Endothelial cell of umbilical vein (primary cell): ENCODE results near the gene ZNF846. TPM values are rescaled to one million over a fixed set of nuclear protein-coding genes. Genes with fewer than 3 reads are reported as not detected.

Experiments used
- BruUV-seq: library from RNA; stranded (reverse); fragments of 400-500 nt; replicated peaks from 2 replicates; lab custom pipeline; 2021; lab: Mats Ljungman, UMichigan
- CTCF ChIA-PET: fragments of 300-600, 350-600 bp; sonication (Branson Sonifier 250); formaldehyde crosslinking; loops from one replicate; lab custom pipeline; 2021; ENCODE audit warnings: antibody characterized with exemption, inconsistent platforms; lab: Charles Lee
- POLR2A ChIA-PET: fragments of 300-600, 350-600 bp; sonication (Branson Sonifier 250); formaldehyde crosslinking; loops from one replicate; lab custom pipeline; 2021; ENCODE audit warnings: antibody characterized with exemption, inconsistent platforms; lab: Charles Lee
- DNase-seq: peaks from one replicate; pipeline ENCODE4 v3.0.0-alpha.2; 2011; ENCODE audit warnings: low read depth, low spot score
- FAIRE-seq: peaks from 2 replicates; lab custom pipeline; 2011; peaks lifted over from hg19 to GRCh38; lab: Jason Lieb, UNC
- H2AFZ ChIP-seq: 2 replicates; pipeline ENCODE4 v1.6.0; 2012; ENCODE audit warnings: low read depth, low read length, control low read depth, inconsistent platforms
- H3K27ac ChIP-seq: 2 replicates; pipeline ENCODE4 v1.5.1; 2011; ENCODE audit warnings: low read depth, mild to moderate bottlenecking, control low read depth, low read length, moderate library complexity; ENCODE audit not compliant: insufficient read depth
- H3K27me3 ChIP-seq, 2 experiments: 2 replicates each; pipeline versions ENCODE4 v1.6.0 to v1.6.1; 2011; ENCODE audit warnings: low read length in 2 of 2, mixed read lengths in 1 of 2; ENCODE audit not compliant: control insufficient read depth in 2 of 2, insufficient read depth in 2 of 2
- H3K36me3 ChIP-seq, 2 experiments: 2 replicates in 1 of 2; 3 replicates in 1 of 2; pipeline ENCODE4 v1.5.1; 2011; ENCODE audit warnings: low read length in 2 of 2, mild to moderate bottlenecking in 1 of 2, moderate library complexity in 1 of 2; ENCODE audit not compliant: control insufficient read depth in 2 of 2, insufficient read depth in 2 of 2; ENCODE audit errors: extremely low read depth in 1 of 2
- H3K4me1 ChIP-seq: 3 replicates; pipeline ENCODE4 v1.5.1; 2011; ENCODE audit warnings: mild to moderate bottlenecking, low read length; ENCODE audit not compliant: control insufficient read depth, insufficient read depth; ENCODE audit errors: extremely low read depth
- H3K4me2 ChIP-seq: 2 replicates; pipeline ENCODE4 v1.6.1; 2011; ENCODE audit warnings: low read length, control low read depth, mixed read lengths; ENCODE audit not compliant: insufficient read depth
- H3K4me3 ChIP-seq, 3 experiments: fragments of 200-600 bp in 1 of 3; sonication (generic), shearing (Covaris generic) in 1 of 3; replicated peaks in 1 of 3; 2 replicates each; pipeline ENCODE4 v1.5.1; 2011 to 2016; ENCODE audit warnings: control low read depth in 3 of 3, low read length in 3 of 3, mild to moderate bottlenecking in 2 of 3, inconsistent platforms in 1 of 3, low read depth in 1 of 3, moderate library complexity in 1 of 3; ENCODE audit not compliant: insufficient read depth in 1 of 3
- H3K79me2 ChIP-seq: 2 replicates; pipeline ENCODE4 v1.6.0; 2012; ENCODE audit warnings: low read length, inconsistent platforms; ENCODE audit not compliant: control insufficient read depth, insufficient read depth
- H3K9ac ChIP-seq: replicated peaks from 2 replicates; pipeline ENCODE3; 2011; ENCODE audit warnings: low read length, control low read depth; ENCODE audit not compliant: insufficient read depth; ENCODE audit errors: extremely low read depth
- H3K9me1 ChIP-seq: replicated peaks from 3 replicates; pipeline ENCODE4 v1.6.0; 2011; ENCODE audit warnings: mild to moderate bottlenecking, low read length; ENCODE audit not compliant: control insufficient read depth, insufficient read depth; ENCODE audit errors: extremely low read depth
- H3K9me3 ChIP-seq: replicated peaks from 2 replicates; pipeline ENCODE4 v1.5.1; 2012; ENCODE audit warnings: low read length, inconsistent platforms; ENCODE audit not compliant: control insufficient read depth, insufficient read depth
- H4K20me1 ChIP-seq: replicated peaks from 2 replicates; pipeline ENCODE3; 2011; ENCODE audit warnings: mild to moderate bottlenecking, low read length; ENCODE audit not compliant: control insufficient read depth, insufficient read depth; ENCODE audit errors: extremely low read depth
- EZH2 ChIP-seq: IDR thresholded peaks from 2 replicates; pipeline ENCODE4 v1.6.1; 2012; ENCODE audit warnings: borderline replicate concordance, low read depth, mild to moderate bottlenecking, moderate library complexity, low read length, inconsistent platforms; ENCODE audit not compliant: severe bottlenecking
- FOS ChIP-seq: IDR thresholded peaks from 2 replicates; pipeline ENCODE4 v1.6.1; 2011; ENCODE audit warnings: mild to moderate bottlenecking, low read length, moderate library complexity, borderline replicate concordance; ENCODE audit not compliant: insufficient read depth
- GATA2 ChIP-seq: IDR thresholded peaks from 2 replicates; pipeline ENCODE4 v1.7.0; 2011; ENCODE audit warnings: low read depth, mild to moderate bottlenecking, moderate library complexity, mixed read lengths, low read length; ENCODE audit not compliant: insufficient read length, insufficient read depth
- JUN ChIP-seq: IDR thresholded peaks from 2 replicates; pipeline ENCODE4 v1.6.1; 2011; ENCODE audit warnings: borderline replicate concordance, low read depth; ENCODE audit not compliant: insufficient read length, insufficient read depth
- MYC ChIP-seq: IDR thresholded peaks from one replicate; pipeline ENCODE4 v1.6.1; 2011; ENCODE audit warnings: mild to moderate bottlenecking, low read depth, low read length
- POLR2A ChIP-seq: IDR thresholded peaks from 2 replicates; pipeline ENCODE4 v1.6.1; 2012; ENCODE audit warnings: low read depth, mild to moderate bottlenecking, control low read depth, low read length
- POLR2AphosphoS5 ChIP-seq: IDR thresholded peaks from 2 replicates; pipeline ENCODE4 v1.6.1; 2012; ENCODE audit warnings: low read depth, mild to moderate bottlenecking, control low read depth, low read length, moderate library complexity; ENCODE audit not compliant: insufficient read depth
- dilution Hi-C: fragments of 300-500 bp; cut with MboI; formaldehyde crosslinking; loops from one replicate; pipeline ENCODE4 v1.15.0; 2019; ENCODE audit warnings: low sequenced_read_pairs; ENCODE audit not compliant: extremely low pct_ligation_motif_present
- intact Hi-C: fragments of 100-400 bp; cut with micrococcal nuclease; formaldehyde crosslinking; loops from one replicate; pipeline ENCODE4 v1.10.0; 2022
- polyA plus RNA-seq, 4 experiments: library from polyadenylated mRNA; depleted of rRNA in 3 of 4; stranded (reverse) in 3 of 4; unstranded in 1 of 4; fragments of >200 nt; gene quantifications; 2 replicates each; pipeline versions ENCODE4 v1.2.1 to v1.2.3, GENCODE V29; 2011 to 2012; ENCODE audit warnings: missing spikeins in 1 of 4
- total RNA-seq: library from RNA; stranded (reverse); gene quantifications from 2 replicates; pipeline ENCODE4 v1.2.3, GENCODE V29; 2021
- TF ChIP-seq, protein P1 (sequence below), 2 donors: IDR thresholded peaks; 1 replicate in 1 of 2; 2 replicates in 1 of 2; pipeline ENCODE4 v1.5.1; 2011; ENCODE audit warnings: low read length in 2 of 2, mild to moderate bottlenecking in 2 of 2, moderate library complexity in 2 of 2, control low read depth in 1 of 2, inconsistent platforms in 1 of 2, low read depth in 1 of 2; ENCODE audit not compliant: insufficient read depth in 1 of 2; ENCODE audit errors: extremely low read depth in 1 of 2
- TF ChIP-seq, protein P2 (sequence below): IDR thresholded peaks from 2 replicates; pipeline ENCODE4 v1.6.1; 2011; ENCODE audit not compliant: insufficient read depth, insufficient read length

Gene ZNF846
- total and polyA plus RNA-seq, 2 donors (not counting 3 experiments of a cell fraction or from before 2014, with no cell fraction given) = 3.9 to 8.3 TPM

DNA sequence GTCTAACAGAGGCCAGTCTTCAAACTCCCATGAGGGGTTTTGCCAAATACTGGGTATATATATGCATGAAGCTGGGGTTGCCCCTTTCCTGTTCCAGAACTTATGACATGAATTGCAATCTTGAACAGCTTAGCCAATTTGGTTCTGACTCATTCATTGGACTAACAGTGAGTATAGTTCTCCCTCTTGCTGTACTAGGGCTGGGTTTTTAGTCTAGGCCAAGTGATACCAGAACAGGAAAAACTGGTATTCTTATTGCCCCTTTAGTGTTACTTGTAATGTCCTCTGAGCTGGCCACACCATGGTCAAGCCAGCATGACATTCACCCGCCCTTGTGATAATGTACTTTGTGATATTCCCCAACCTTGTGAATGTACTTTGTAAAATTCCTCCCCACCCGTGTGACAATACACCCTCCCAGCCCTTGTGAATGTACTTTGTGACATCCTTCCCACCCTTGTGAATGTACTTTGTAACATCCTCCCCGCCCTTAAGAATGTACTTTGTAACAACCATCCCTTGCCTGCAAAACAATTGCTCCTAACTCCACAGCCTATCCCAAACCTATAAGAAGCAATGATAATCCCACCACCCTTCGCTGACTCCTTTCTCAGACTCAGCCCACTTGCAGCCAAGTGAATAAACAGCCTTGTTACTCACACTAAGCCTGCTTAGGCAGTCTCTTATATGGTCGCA lies 26.9 kb downstream of the ZNF846 start:
- Histone ChIP-seq H3K9ac (no peak overlapping the region), H3K9me1 (no peaks in the 10 kb centered on the region), H3K79me2 (no peaks in the 10 kb centered on the region), H3K4me2 (no peak overlapping the region), H2AFZ (no peak overlapping the region), H3K27me3 (no peaks in the 10 kb centered on the region), H3K4me1 (no peaks in the 10 kb centered on the region), H4K20me1 (no peaks in the 10 kb centered on the region), H3K4me3 (no peak overlapping the region), H3K9me3 (no peaks in the 10 kb centered on the region), H3K36me3 (no peaks in the 10 kb centered on the region), H3K27ac (no peak overlapping the region)
- ChIA-PET POLR2A (no interaction called here), CTCF (no interaction called here)
- no TSS peak for BruUV-seq
- intact Hi-C loops = no loop called here
- FAIRE-seq (no peak), DNase-seq (no peak)
- no peak for TF ChIP-seq POLR2A
- TF ChIP-seq, protein P1, sequence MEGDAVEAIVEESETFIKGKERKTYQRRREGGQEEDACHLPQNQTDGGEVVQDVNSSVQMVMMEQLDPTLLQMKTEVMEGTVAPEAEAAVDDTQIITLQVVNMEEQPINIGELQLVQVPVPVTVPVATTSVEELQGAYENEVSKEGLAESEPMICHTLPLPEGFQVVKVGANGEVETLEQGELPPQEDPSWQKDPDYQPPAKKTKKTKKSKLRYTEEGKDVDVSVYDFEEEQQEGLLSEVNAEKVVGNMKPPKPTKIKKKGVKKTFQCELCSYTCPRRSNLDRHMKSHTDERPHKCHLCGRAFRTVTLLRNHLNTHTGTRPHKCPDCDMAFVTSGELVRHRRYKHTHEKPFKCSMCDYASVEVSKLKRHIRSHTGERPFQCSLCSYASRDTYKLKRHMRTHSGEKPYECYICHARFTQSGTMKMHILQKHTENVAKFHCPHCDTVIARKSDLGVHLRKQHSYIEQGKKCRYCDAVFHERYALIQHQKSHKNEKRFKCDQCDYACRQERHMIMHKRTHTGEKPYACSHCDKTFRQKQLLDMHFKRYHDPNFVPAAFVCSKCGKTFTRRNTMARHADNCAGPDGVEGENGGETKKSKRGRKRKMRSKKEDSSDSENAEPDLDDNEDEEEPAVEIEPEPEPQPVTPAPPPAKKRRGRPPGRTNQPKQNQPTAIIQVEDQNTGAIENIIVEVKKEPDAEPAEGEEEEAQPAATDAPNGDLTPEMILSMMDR (IDR thresholded peaks at IDR 0.05; ENCODE audit: extremely low read depth in 1 of 2, insufficient read depth in 1 of 2, low read depth in 1 of 2, low read length in 2 of 2) = no peak
- dilution Hi-C loops = no loop called here

DNA sequence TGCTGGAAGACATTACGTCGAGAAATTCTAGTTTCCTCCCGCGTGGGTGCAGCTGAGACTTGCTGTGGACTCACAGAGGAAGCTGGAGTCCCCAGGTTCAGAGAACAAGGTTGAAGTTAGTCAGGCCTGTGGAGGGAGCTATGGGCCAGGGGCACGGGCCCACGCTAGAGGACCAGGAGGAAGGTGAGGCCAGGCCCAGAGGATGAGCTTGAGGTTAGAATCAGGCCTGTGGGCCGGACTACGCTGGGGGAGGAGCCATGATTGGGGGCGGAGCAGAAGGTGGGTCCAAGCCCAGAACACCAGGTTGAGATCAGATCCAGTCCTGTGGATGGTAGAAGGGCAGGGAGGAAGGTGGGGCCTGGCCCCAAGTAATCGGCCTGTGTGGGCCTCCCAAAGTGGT lies 32.6 kb downstream of the ZNF846 start:
- H3K9ac ChIP-seq = no peak overlapping the region
- TF ChIP-seq EZH2 (no peak), JUN (no peak), POLR2AphosphoS5 (no peak), FOS (no peak), MYC (no peak), POLR2A (no peak), GATA2 (no peak)
- TF ChIP-seq, protein P2, sequence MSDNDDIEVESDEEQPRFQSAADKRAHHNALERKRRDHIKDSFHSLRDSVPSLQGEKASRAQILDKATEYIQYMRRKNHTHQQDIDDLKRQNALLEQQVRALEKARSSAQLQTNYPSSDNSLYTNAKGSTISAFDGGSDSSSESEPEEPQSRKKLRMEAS = no peak
- TF ChIP-seq, protein P1 (IDR thresholded peaks at IDR 0.05; ENCODE audit: extremely low read depth in 1 of 2, insufficient read depth in 1 of 2, low read depth in 1 of 2, low read length in 2 of 2) = no peak
- no peak for DNase-seq
- no peak for FAIRE-seq
- dilution Hi-C loops = no loop called here
- no peak overlapping the region for H3K4me3 ChIP-seq
- H3K27me3 ChIP-seq = no peaks in the 10 kb centered on the region
- peaks cover 4% of the 10 kb centered on the region for H3K9me3 ChIP-seq
- H3K9me1 ChIP-seq = no peaks in the 10 kb centered on the region
- no peaks in the 10 kb centered on the region for H3K36me3 ChIP-seq
- intact Hi-C loops = no loop called here
- H4K20me1 ChIP-seq = no peaks in the 10 kb centered on the region
- H3K79me2 ChIP-seq = no peaks in the 10 kb centered on the region
- no TSS peak for BruUV-seq
- ChIA-PET POLR2A (no interaction called here), CTCF (no interaction called here)
- no peak overlapping the region for H3K27ac ChIP-seq
- no peak overlapping the region for H3K4me2 ChIP-seq
- H2AFZ ChIP-seq = no peak overlapping the region
- no peaks in the 10 kb centered on the region for H3K4me1 ChIP-seq
